GM23338 (cell line): Measurements from ENCODE around the gene CRACDL.

Experiments
- CTCF ChIP-seq, 2 experiments: fragments of 200-600 bp in 1 of 2; sonication (generic) in 1 of 2; conservative IDR thresholded peaks; 2 replicates each; pipeline versions ENCODE4 v1.5.1 to v1.6.1; 2016 to 2017; ENCODE audit warnings: antibody characterized with exemption in 2 of 2, low read depth in 2 of 2, mild to moderate bottlenecking in 2 of 2, moderate library complexity in 1 of 2
- EZH2 ChIP-seq: fragments of 200-600 bp; sonication (generic); IDR thresholded peaks from one replicate; pipeline ENCODE4 v1.8.0; 2017; ENCODE audit warnings: antibody characterized with exemption, mild to moderate bottlenecking, low read depth; ENCODE audit not compliant: unreplicated experiment
- EZH2phosphoT487 ChIP-seq: fragments of 200-600 bp; sonication (generic); IDR thresholded peaks from one replicate; pipeline ENCODE4 v1.8.1; 2018; ENCODE audit warnings: antibody characterized with exemption; ENCODE audit not compliant: unreplicated experiment
- POLR2AphosphoS5 ChIP-seq: IDR thresholded peaks from 2 replicates; pipeline ENCODE4 v1.6.1; 2016; ENCODE audit warnings: antibody characterized with exemption, low read depth

GRCh38 chr2:98804736-98805135 is 131.3 kb downstream of the CRACDL start:
- TF ChIP-seq CTCF (conservative IDR thresholded peaks at IDR 0.05; ENCODE audit: low read depth in 2 of 2), result no peak
- TF ChIP-seq EZH2phosphoT487, result no peak
- TF ChIP-seq POLR2AphosphoS5, result no peak
- TF ChIP-seq EZH2, result no peak
